OCI-LY7 (cell line): ENCODE data around the gene MRAP.

ENCODE experiments used
- CTCF ChIP-seq: fragments of 200-600 bp; sonication (generic); conservative IDR thresholded peaks from 2 replicates; pipeline ENCODE4 v1.5.1; 2014; ENCODE audit warnings: mild to moderate bottlenecking, antibody characterized with exemption, low read length, moderate library complexity, mixed read lengths
- EZH2phosphoT487 ChIP-seq: fragments of 200-600 bp; sonication (generic); IDR thresholded peaks from 2 replicates; pipeline ENCODE4 v1.6.1; 2018; ENCODE audit warnings: low read depth, borderline replicate concordance, mild to moderate bottlenecking, mixed run types, antibody characterized with exemption, low read length, moderate library complexity, mixed read lengths

DNA sequence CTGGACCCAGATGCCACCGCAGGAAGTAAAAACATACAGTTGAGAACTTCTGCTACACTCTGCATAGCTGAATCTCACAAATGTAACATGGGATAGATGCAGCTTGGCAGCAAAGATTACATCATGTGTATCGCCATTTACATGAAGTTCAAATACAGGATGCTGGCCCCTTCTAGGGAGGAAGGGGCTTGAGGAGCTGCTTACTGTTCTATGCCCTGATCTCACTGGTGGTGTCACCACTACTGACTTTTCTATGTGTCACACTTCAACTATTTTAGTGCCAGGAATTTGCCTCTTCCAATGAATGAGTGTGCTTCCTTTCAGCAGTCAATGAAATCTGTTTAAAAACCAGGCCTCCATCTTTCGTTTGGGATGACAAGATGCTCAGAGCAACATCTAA lies 31.1 kb downstream of the MRAP start:
- TF ChIP-seq CTCF (no peak), EZH2phosphoT487 (no peak)
